ENCODE results near the gene PYDC1.
"Not testable (repeated sequence)": the region's sequence is repeated elsewhere in the genome, so short reads cannot be mapped to it uniquely, and the experiment has no call there.

The PYDC1 gene

GRCh38 chr16:31177136-31177535, 39.8 kb downstream of the PYDC1 start:
- peak; percentile 45 for DNase-seq

GRCh38 chr16:31170048-31170447, 46.9 kb downstream of the PYDC1 start:
- DNase-seq = not testable (repeated sequence)

GRCh38 chr16:31168848-31169247, 48.1 kb downstream of the PYDC1 start:
- DNase-seq = no peak

GRCh38 chr16:31167315-31167714, 49.6 kb downstream of the PYDC1 start:
- DNase-seq = no peak
